HepG2 (cell line): Measurements from ENCODE around the gene ADAMTS8.

ENCODE experiments used
- AFF4 ChIP-seq: sonication (generic); formaldehyde crosslinking; IDR thresholded peaks from 2 replicates; pipeline ENCODE4 v1.4.0; 2020; ENCODE audit warnings: missing genetic modification reagents
- EP300 ChIP-seq, 3 experiments: sonication (generic) in 1 of 3; formaldehyde crosslinking in 1 of 3; IDR thresholded peaks; 2 replicates each; pipeline versions ENCODE4 v1.5.1 to v1.6.1; 2011 to 2020; ENCODE audit warnings: low read depth in 2 of 3, low read length in 2 of 3, borderline replicate concordance in 1 of 3, improper control_type of control experiment in 1 of 3, mild to moderate bottlenecking in 1 of 3, missing genetic modification reagents in 1 of 3, moderate library complexity in 1 of 3
- MAFK ChIP-seq, 2 experiments: IDR thresholded peaks in 1 of 2; conservative IDR thresholded peaks in 1 of 2; 2 replicates each; pipeline ENCODE4 v1.6.1; 2011; ENCODE audit warnings: improper control_type of control experiment in 2 of 2, low read length in 2 of 2
- NFIC ChIP-seq: IDR thresholded peaks from 2 replicates; pipeline ENCODE4 v1.6.1; 2012; ENCODE audit warnings: mild to moderate bottlenecking, low read length, inconsistent platforms
- RFX1 ChIP-seq: fragments of 450-650 bp; IDR thresholded peaks from 2 replicates; pipeline ENCODE4 v1.6.1; 2017
- ZFP91 ChIP-seq: sonication (generic); formaldehyde crosslinking; IDR thresholded peaks from 2 replicates; pipeline ENCODE4 v1.9.0; 2022; ENCODE audit warnings: missing genetic modification reagents, mild to moderate bottlenecking, borderline replicate concordance
- ZNF513 ChIP-seq: sonication (generic); formaldehyde crosslinking; conservative IDR thresholded peaks from 2 replicates; pipeline ENCODE4 v1.5.0; 2020; ENCODE audit warnings: missing genetic modification reagents
- ZNF691 ChIP-seq: sonication (generic); formaldehyde crosslinking; IDR thresholded peaks from 2 replicates; pipeline ENCODE4 v1.4.0; 2020; ENCODE audit warnings: missing genetic modification reagents, low read depth, mild to moderate bottlenecking, borderline replicate concordance
- TF ChIP-seq, protein P1 (sequence below): sonication (generic); formaldehyde crosslinking; IDR thresholded peaks from 2 replicates; pipeline ENCODE4 v1.8.0; 2022; ENCODE audit warnings: missing genetic modification reagents, mild to moderate bottlenecking, moderate library complexity, borderline replicate concordance
- TF ChIP-seq, protein P2 (sequence below): sonication (generic); formaldehyde crosslinking; IDR thresholded peaks from 2 replicates; pipeline ENCODE4 v1.4.0; 2020; ENCODE audit warnings: low read depth, mild to moderate bottlenecking, missing genetic modification reagents
- TF ChIP-seq, protein P3 (sequence below): sonication (generic); formaldehyde crosslinking; IDR thresholded peaks from 2 replicates; pipeline ENCODE4 v1.5.0; 2020; ENCODE audit warnings: mild to moderate bottlenecking, missing genetic modification reagents, moderate library complexity
- TF ChIP-seq, protein P4 (sequence below): sonication (generic); formaldehyde crosslinking; IDR thresholded peaks from 2 replicates; pipeline ENCODE4 v1.4.0; 2020; ENCODE audit warnings: missing genetic modification reagents, borderline replicate concordance

- TF ChIP-seq, protein P1, sequence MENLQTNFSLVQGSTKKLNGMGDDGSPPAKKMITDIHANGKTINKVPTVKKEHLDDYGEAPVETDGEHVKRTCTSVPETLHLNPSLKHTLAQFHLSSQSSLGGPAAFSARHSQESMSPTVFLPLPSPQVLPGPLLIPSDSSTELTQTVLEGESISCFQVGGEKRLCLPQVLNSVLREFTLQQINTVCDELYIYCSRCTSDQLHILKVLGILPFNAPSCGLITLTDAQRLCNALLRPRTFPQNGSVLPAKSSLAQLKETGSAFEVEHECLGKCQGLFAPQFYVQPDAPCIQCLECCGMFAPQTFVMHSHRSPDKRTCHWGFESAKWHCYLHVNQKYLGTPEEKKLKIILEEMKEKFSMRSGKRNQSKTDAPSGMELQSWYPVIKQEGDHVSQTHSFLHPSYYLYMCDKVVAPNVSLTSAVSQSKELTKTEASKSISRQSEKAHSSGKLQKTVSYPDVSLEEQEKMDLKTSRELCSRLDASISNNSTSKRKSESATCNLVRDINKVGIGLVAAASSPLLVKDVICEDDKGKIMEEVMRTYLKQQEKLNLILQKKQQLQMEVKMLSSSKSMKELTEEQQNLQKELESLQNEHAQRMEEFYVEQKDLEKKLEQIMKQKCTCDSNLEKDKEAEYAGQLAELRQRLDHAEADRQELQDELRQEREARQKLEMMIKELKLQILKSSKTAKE (CRISPR knock-in tag), result no peak
- TF ChIP-seq, protein P2, sequence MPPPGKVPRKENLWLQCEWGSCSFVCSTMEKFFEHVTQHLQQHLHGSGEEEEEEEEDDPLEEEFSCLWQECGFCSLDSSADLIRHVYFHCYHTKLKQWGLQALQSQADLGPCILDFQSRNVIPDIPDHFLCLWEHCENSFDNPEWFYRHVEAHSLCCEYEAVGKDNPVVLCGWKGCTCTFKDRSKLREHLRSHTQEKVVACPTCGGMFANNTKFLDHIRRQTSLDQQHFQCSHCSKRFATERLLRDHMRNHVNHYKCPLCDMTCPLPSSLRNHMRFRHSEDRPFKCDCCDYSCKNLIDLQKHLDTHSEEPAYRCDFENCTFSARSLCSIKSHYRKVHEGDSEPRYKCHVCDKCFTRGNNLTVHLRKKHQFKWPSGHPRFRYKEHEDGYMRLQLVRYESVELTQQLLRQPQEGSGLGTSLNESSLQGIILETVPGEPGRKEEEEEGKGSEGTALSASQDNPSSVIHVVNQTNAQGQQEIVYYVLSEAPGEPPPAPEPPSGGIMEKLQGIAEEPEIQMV (CRISPR knock-in tag), result no peak
- no peak for TF ChIP-seq RFX1
- TF ChIP-seq, protein P3, sequence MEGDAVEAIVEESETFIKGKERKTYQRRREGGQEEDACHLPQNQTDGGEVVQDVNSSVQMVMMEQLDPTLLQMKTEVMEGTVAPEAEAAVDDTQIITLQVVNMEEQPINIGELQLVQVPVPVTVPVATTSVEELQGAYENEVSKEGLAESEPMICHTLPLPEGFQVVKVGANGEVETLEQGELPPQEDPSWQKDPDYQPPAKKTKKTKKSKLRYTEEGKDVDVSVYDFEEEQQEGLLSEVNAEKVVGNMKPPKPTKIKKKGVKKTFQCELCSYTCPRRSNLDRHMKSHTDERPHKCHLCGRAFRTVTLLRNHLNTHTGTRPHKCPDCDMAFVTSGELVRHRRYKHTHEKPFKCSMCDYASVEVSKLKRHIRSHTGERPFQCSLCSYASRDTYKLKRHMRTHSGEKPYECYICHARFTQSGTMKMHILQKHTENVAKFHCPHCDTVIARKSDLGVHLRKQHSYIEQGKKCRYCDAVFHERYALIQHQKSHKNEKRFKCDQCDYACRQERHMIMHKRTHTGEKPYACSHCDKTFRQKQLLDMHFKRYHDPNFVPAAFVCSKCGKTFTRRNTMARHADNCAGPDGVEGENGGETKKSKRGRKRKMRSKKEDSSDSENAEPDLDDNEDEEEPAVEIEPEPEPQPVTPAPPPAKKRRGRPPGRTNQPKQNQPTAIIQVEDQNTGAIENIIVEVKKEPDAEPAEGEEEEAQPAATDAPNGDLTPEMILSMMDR (CRISPR knock-in tag), result no peak
- TF ChIP-seq NFIC, result no peak
- TF ChIP-seq AFF4 (CRISPR knock-in tag), result no peak
- no peak for TF ChIP-seq EP300 (IDR thresholded peaks at IDR 0.05; ENCODE audit: low read depth in 2 of 2, low read length in 2 of 2)
- no peak for TF ChIP-seq EP300 (CRISPR knock-in tag; IDR thresholded peaks at IDR 0.05; ENCODE audit: borderline replicate concordance)
- no peak for TF ChIP-seq ZNF691 (CRISPR knock-in tag)
- TF ChIP-seq MAFK (conservative IDR thresholded peaks at IDR 0.05 in 1 of 2, IDR thresholded peaks at IDR 0.05 in 1 of 2; ENCODE audit: low read length in 2 of 2), result no peak
- TF ChIP-seq ZNF513 (CRISPR knock-in tag), result no peak
- TF ChIP-seq ZFP91 (CRISPR knock-in tag), result no peak
- TF ChIP-seq, protein P4, sequence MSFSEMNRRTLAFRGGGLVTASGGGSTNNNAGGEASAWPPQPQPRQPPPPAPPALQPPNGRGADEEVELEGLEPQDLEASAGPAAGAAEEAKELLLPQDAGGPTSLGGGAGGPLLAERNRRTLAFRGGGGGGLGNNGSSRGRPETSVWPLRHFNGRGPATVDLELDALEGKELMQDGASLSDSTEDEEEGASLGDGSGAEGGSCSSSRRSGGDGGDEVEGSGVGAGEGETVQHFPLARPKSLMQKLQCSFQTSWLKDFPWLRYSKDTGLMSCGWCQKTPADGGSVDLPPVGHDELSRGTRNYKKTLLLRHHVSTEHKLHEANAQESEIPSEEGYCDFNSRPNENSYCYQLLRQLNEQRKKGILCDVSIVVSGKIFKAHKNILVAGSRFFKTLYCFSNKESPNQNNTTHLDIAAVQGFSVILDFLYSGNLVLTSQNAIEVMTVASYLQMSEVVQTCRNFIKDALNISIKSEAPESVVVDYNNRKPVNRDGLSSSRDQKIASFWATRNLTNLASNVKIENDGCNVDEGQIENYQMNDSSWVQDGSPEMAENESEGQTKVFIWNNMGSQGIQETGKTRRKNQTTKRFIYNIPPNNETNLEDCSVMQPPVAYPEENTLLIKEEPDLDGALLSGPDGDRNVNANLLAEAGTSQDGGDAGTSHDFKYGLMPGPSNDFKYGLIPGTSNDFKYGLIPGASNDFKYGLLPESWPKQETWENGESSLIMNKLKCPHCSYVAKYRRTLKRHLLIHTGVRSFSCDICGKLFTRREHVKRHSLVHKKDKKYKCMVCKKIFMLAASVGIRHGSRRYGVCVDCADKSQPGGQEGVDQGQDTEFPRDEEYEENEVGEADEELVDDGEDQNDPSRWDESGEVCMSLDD (CRISPR knock-in tag), result no peak
These were observed 13.3 kb upstream of the ADAMTS8 start for GRCh38 chr11:130441719-130442118.
